BJ (cell line): ENCODE measurements around the gene CHD9. TPM values are rescaled to one million over a fixed set of nuclear protein-coding genes. Genes with fewer than 3 reads are reported as not detected.
"Not testable (repeated sequence)": the region's sequence is repeated elsewhere in the genome, so short reads cannot be mapped to it uniquely, and the experiment has no call there.

ENCODE experiments used
- CTCF ChIA-PET: fragments of 350-600 bp; formaldehyde crosslinking; extraction: SDS; loops from one replicate; lab custom pipeline; 2021; ENCODE audit warnings: antibody characterized with exemption, inconsistent platforms; lab: Yijun Ruan, JAX
- POLR2A ChIA-PET: fragments of 300-600 bp; sonication (Branson Sonifier 250); formaldehyde crosslinking; extraction: SDS; loops from one replicate; lab custom pipeline; 2021; ENCODE audit warnings: antibody characterized with exemption; lab: Charles Lee
- DNase-seq: peaks from one replicate; pipeline ENCODE4 v3.0.0-alpha.2; 2011; ENCODE audit warnings: low read depth
- H3K27me3 ChIP-seq: 2 replicates; pipeline ENCODE4 v1.6.0; 2011; ENCODE audit warnings: low read length; ENCODE audit not compliant: control insufficient read depth, insufficient read depth
- H3K36me3 ChIP-seq: 2 replicates; pipeline ENCODE4 v1.5.1; 2011; ENCODE audit warnings: low read length; ENCODE audit not compliant: control insufficient read depth, insufficient read depth
- H3K4me3 ChIP-seq: 2 replicates; pipeline ENCODE4 v1.5.1; 2011; ENCODE audit warnings: low read depth, mild to moderate bottlenecking, control low read depth, low read length
- polyA plus RNA-seq: library from polyadenylated mRNA; depleted of rRNA; stranded (reverse); fragments of >200 nt; gene quantifications from 2 replicates; pipeline ENCODE4 v1.2.3, GENCODE V29; 2011
- TF ChIP-seq, protein P1 (sequence below): IDR thresholded peaks from 2 replicates; pipeline ENCODE4 v1.5.1; 2011; ENCODE audit warnings: low read depth, mild to moderate bottlenecking, control low read depth, inconsistent platforms, low read length, moderate library complexity; ENCODE audit not compliant: insufficient read depth

CHD9 gene
- polyA plus RNA-seq, 1 experiment, result 13.1 TPM

DNA sequence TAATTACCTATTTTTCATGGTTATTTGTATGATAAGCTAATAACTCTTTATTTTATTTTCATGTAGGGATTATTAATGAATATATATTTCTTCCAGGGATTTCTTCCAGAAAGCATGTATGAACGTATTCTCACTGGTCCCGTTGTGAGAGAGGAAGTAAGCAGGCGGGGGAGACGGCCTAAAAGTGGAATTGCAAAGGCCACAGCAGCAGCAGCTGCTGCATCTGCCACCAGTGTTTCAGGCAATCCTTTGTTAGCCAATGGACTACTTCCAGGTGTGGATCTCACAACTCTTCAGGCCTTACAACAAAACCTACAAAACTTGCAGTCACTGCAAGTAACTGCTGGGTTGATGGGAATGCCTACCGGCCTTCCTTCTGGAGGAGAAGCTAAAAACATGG lies 269.1 kb downstream of the CHD9 start:
- H3K36me3 ChIP-seq, result peaks cover 6% of the 10 kb centered on the region
- CTCF ChIA-PET, result interaction anchor here (0.7 kb wide), 1 partner anchor 82 kb away, joined by 3 read pairs; no protein-coding TSS in a partner anchor
- no peaks in the 10 kb centered on the region for H3K27me3 ChIP-seq

DNA sequence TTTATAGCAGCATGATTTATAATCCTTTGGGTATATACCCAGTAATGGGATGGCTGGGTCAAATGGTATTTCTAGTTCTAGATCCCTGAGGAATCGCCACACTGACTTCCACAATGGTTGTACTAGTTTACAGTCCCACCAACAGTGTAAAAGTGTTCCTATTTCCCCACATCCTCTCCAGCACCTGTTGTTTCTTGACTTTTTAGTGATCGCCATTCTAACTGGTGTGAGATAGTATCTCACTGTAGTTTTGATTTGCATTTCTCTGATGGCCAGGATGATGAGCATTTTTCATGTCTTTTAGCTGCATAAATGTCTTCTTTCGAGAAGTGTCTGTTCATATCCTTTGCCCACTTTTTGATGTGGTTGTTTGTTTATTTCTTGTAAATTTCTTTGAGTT lies 276.2 kb downstream of the CHD9 start:
- DNase-seq, H3K4me3 ChIP-seq, H3K36me3 ChIP-seq, POLR2A ChIA-PET, CTCF ChIA-PET, H3K27me3 ChIP-seq: not testable (repeated sequence)

More for the DNA sequence above, 269.1 kb downstream of the CHD9 start:
- no peak overlapping the region for H3K4me3 ChIP-seq
- POLR2A ChIA-PET, result no interaction called here
- TF ChIP-seq, protein P1, sequence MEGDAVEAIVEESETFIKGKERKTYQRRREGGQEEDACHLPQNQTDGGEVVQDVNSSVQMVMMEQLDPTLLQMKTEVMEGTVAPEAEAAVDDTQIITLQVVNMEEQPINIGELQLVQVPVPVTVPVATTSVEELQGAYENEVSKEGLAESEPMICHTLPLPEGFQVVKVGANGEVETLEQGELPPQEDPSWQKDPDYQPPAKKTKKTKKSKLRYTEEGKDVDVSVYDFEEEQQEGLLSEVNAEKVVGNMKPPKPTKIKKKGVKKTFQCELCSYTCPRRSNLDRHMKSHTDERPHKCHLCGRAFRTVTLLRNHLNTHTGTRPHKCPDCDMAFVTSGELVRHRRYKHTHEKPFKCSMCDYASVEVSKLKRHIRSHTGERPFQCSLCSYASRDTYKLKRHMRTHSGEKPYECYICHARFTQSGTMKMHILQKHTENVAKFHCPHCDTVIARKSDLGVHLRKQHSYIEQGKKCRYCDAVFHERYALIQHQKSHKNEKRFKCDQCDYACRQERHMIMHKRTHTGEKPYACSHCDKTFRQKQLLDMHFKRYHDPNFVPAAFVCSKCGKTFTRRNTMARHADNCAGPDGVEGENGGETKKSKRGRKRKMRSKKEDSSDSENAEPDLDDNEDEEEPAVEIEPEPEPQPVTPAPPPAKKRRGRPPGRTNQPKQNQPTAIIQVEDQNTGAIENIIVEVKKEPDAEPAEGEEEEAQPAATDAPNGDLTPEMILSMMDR, result no peak
- no peak for DNase-seq

DNA sequence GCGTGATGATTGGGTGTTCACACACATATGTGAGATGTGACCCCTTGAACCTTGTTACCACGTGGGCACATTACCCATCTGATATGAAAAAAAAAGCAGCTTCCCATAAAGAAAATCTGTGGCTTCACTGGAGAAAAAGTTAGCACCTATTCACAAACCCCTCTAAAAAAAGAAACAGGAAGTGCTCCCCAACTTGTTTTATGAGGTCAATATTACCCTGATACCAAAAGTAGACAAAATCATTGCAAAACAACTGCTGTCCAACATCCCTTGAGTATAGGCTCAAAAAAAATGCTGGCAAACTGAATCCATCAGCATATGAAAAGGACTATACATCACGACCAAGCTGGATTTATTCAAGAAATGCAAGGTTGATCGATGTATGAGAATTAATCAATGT lies 279.8 kb downstream of the CHD9 start:
- H3K4me3 ChIP-seq, result no peak overlapping the region
- no peak for DNase-seq
- POLR2A ChIA-PET, result no interaction called here
- no peaks in the 10 kb centered on the region for H3K36me3 ChIP-seq
- H3K27me3 ChIP-seq, result no peaks in the 10 kb centered on the region
- TF ChIP-seq, protein P1, result no peak
- CTCF ChIA-PET, result no interaction called here

DNA sequence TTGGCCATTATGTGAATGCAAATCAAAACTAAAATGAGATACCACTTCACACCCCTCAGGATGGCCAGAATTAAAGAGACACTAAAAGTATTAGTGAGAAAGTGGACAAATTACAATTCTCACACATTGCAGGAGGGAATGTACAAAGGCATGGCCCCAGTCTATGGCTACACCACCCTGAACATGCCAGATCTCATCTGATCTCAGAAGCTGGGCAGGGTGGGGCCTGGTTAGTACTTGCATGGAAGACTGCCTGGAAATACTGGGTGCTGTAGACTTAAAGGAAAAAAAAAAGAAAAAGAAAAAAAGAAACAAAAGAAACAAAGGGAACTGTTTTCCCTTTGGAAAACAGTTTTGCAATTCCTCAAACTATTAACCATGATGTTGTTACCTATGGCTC lies 282.5 kb downstream of the CHD9 start:
- ChIA-PET CTCF (no interaction called here), POLR2A (no interaction called here)
- TF ChIP-seq, protein P1, result no peak
- Histone ChIP-seq H3K36me3 (no peaks in the 10 kb centered on the region), H3K4me3 (no peak overlapping the region), H3K27me3 (no peaks in the 10 kb centered on the region)
- DNase-seq, result no peak

DNA sequence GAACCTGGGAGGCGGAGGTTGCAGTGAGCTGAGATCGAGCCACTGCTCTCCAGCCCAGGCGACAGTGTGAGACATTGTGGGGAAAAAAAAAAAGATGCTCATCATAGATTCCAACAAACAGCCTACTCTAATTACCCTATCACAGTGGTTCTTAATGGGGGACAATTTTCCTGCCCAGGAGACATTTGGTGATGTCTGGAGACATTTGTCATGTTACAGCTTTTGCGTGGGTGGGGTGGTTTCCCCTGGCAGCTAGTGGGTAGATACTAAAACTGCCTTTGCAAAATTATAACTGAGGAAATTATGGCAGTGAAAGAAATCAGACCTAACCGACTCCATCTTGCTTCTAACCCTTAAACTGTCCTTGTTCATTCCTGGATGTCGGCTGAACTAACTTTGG lies 287.0 kb downstream of the CHD9 start:
- ChIA-PET POLR2A (no interaction called here), CTCF (no interaction called here)
- no peak for DNase-seq
- TF ChIP-seq, protein P1, result no peak
- Histone ChIP-seq H3K27me3 (no peaks in the 10 kb centered on the region), H3K36me3 (no peaks in the 10 kb centered on the region), H3K4me3 (no peak overlapping the region)

DNA sequence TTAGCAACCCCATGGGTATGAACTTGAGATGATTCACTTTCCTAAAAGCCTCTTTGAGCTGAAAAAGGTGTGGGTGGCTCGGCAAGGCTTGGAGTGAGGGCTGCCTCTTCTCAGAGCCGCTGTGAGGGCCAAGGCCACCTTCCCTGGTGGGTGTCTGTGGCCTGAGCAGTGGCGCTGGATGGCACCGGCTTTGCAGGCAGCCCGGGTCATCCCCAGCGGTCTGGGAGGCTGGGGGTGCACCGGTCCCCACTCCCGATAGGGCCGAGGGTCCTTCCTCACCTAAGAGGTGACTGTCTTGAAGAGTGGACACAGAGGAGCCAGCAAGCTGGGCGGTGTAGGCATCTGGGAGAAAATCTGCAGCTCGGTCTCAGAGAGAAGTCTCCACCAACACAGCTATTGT lies 300.3 kb downstream of the CHD9 start:
- H3K27me3 ChIP-seq, result no peaks in the 10 kb centered on the region; the same call in 1 of the 2 replicates
- ChIA-PET CTCF (interaction anchor here (0.8 kb wide), 1 partner anchor 19 kb away, joined by 4 read pairs; no protein-coding TSS in a partner anchor), POLR2A (no interaction called here)
- no peak overlapping the region for H3K4me3 ChIP-seq
- TF ChIP-seq, protein P1, result no peak
- no peaks in the 10 kb centered on the region for H3K36me3 ChIP-seq
- no peak for DNase-seq
